HCEC 1CT (cell line): Measurements from ENCODE around the gene MTIF2.
"Not testable (repeated sequence)": the region's sequence is repeated elsewhere in the genome, so short reads cannot be mapped to it uniquely, and the experiment has no call there.

Experiments used
- DNase-seq: peaks from one replicate; pipeline ENCODE4 v3.0.0-alpha.2; 2017

Gene MTIF2

DNA sequence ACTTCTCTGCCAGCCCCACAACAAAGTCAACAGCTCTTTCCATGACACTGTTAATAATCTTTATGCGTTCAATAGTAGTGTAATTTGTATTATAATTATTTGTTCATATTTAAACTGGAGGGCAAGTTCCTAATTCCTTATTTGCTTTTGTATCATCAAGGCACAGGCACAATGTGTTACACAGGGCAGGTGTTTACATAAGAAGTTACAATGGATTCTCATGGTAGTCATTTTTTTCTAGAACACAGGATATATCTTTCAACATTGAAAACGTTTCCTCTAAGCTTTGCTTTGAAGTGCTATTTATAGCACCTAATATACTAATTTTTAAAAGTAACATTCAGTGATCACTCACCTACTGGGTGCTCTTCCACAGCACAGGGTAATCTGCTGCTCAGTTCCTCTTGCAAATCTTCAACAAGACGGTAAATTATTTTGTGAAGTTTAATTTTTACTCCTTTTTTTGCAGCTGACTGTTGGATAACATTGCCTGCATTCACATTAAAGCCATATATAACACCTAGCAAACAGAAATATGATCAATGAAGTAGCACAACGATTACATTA lies 29.3 kb downstream of the MTIF2 start:
- DNase-seq: no peak

DNA sequence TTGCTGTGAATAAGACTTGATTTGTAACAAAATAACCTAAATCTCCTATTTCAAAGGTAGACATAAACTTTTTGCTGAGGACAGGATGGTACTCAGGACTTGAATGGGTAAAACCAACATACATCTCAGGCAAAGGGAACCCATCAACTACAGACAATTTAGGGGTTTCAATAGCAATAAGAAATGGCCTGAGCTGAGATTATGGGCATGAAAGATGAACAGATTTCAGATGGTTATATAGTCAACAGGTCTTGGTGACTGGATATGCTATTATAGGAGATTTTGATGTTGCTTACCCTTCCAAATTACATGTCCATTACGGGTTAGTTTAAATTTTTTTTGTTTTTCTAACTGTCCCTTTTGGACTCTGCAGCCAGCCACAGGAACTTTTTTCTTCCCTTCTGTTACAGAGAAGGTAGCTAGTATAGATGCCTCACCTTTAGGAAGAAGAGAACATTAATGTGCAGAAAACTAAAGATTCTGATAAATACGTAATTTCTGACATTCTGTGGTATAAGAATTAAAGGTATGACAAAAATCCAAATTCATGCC lies 32.0 kb downstream of the MTIF2 start:
- DNase-seq: no peak

DNA sequence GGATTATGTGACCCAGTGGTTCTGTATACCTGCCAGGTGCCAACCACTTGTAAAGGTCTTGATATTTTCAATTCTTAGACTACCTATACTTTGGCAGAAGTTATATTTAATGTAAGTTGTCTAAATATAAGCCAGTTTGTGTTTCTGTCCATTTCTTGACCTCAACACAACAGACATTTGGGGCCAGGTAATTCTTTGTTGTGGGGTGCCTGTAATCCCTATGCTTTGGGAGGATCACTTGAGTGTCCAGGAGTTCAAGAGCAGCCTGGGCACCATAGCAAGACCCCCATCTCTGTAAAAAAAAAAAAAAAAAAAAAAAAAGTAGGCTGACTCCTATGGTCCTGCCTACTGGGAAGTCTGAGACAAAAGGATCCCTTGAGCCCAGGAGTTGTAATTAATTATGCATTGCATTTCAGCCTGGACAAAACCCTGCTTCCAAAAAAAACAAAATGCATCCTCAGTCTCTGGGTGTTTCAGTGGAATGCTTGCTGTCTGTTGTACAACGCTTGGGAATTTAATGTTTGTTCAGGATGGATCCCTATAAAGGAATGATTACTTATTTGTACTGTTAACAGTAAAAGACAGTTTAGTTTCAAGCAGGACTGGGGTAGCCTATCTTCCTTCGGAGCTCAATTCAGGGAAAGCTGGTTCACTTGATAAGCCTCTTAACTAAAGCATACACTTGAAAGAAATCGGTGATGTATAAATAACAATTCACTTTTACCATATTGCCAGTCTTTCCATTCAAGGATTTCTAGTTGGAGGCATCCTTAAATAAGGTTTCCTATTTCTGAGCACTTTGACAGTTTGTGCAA lies 33.1 kb downstream of the MTIF2 start:
- DNase-seq: no peak

DNA sequence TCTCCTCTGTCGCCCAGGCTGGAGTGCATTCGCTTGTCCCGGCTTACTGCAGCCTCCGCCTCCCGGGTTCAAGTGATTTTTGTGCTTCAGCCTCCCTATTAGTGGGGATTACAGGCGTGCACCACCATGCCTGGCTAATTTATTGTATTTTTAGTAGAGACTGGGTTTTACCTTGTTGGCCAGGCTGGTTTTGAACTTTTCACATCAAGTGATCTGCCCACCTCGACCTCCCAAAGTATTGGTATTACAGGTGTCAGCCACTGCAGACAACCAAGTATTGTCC lies 35.4 kb downstream of the MTIF2 start:
- no peak for DNase-seq

DNA sequence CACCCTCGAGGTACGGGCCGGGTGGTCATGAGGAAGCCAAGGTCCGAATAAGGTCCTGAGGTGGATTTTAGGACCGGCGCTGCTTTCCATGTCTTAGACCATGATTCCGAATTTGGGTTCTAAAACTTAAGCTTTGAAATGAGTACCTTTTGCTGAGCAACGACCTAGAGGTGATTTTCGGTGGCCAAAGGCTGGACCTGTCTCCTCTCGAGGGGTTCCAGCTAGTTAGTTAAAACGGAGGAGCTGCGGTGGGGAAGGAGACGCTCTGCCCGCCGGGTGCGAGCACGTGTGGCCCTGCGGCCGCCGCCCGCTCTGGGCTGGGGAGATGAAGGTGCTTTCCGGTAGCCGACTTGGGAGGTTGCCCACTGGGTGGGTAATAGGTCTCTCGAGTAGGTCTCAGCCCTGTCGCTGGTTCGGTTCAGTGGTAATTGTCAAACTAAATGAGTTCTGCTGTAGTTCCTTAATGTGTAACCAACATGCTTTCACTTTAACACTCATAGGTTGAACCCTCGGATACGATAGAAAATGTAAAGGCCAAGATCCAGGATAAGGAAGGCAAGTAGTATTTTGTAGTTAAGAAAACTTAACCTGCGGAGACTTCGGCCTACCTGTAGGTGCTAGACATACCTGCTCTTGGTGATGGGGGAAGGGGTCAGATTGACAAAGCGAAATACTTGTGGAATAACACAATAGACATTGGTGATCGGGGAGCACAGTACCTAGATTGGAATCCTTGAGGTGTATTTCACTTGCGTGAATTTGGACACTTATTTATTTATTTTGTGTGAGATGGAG lies 36.0 kb downstream of the MTIF2 start:
- no peak for DNase-seq

DNA sequence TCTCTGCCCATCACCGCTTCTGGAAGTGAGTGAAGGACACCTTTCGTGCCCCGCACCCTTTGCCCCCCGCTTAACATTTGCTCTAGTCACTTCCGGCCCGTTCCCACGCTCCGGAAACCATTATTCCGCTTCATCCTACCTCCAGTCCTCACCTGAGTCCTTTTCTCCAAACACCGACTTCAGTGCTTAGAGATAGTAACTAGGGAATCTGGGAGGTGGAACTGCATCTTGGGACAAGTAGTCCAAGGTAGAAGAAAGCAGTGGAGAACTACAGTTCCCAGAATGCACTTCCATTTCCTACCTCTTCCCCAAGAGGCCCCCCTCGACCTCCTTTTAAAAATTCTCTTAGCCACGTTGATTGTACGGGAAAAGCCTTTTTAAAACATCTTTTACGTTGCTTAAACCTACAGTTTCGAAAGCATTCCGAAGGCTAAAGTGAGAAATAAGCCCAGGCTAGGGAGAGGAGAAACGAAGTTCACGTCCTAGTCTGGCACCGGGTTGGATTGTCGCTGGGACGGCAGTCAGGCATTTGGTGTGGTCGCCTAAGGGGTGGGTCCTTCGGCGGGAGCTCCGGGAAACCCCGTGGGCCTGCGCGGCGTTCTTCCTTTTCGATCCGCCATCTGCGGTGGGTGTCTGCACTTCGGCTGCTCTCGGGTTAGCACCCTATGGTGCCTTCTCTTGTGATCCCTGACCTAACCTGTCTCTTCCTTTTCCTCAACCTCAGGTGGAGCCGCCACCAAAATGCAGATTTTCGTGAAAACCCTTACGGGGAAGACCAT lies 36.8 kb downstream of the MTIF2 start, which contains the start of the genes CLHC1 and RPS27A:
CLHC1 (minus strand) TSS at position 210 of the 779 bp plus-strand sequence. CDS start 9,882 bp downstream, outside the sequence.
RPS27A (plus strand) TSS at position 605 of the 779 bp plus-strand sequence; CDS start at position 742, 137 bp downstream.
- peak; percentile 98 for DNase-seq

DNA sequence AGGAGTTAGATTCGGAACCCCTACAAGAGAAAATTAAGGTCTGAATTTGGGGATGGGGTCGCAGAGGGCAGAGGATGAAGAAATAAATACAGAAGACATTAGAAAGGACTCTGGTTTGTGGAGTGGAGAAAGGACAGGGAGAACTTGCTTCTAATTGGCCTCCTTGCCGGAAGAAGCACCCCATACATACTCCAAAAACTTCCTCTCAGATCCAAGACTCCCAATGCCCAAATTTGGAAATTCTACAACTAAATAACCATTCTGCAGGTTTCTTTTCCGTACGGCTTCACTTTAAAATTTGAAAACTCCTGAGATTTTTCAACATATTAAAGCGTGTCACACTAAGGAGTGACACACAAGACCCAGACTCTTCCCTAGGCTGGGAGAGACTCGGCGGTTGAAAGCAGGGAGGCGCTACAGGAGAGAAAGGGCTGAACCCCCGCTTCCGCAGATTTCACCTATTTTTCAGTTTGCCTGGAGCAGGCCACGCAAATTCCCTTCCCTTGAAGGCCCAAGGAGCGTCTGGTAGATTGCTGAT lies 37.4 kb downstream of the MTIF2 start:
- DNase-seq: peak; percentile 55

DNA sequence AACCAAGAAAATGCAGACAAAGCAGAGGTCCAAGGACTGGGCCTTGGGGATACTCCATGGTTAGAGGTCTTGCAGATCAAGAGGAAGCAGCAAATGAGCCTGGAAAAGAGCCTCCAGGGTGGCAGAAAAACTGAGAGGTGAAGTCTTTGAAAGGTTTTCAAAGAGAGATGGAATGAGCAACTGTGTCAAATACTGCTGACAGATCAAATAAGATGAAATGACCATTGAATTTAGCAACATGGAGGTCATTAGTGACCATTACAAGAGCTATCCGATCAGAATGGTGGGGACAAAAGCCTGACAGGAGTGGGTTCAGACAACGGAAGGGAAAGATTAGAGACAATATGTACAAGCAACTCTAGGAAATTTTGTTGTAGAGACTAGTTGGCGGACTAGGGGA lies 38.5 kb downstream of the MTIF2 start:
- DNase-seq: no peak

DNA sequence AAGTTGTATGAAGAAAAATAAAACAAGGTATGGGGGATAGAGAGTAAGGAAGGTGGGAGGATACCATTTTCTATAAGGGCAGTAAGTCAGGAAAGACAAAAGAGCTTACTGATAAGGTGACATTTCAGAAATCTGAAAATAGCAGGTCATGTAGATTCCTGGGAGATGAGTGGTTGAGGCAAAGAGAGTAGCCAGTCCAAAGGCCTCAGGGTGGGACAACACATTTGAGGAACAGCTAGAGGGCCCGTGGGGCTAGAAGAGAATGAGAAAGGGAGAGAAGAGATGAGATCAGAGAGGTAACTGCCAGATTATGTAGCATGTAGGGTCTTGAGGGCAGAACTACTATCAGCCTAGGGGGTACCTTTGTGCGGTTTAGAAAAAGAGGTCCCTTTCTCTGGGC lies 39.8 kb downstream of the MTIF2 start:
- DNase-seq: no peak

DNA sequence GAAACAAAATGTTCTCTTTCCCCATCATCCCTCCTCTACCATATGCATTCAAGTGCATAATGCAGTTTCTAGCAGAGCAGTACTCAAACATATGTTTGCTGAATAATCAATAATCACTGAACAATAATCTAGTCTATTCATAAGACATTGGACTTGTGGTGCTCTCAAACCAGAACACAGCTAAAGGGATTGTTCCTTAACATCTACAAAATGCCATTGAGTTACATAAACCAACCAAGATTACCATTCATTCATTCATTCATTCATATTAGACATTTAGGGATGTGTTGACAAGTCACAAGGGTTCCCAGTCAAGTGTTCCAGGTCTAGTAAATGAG lies 40.8 kb downstream of the MTIF2 start:
- DNase-seq: no peak

DNA sequence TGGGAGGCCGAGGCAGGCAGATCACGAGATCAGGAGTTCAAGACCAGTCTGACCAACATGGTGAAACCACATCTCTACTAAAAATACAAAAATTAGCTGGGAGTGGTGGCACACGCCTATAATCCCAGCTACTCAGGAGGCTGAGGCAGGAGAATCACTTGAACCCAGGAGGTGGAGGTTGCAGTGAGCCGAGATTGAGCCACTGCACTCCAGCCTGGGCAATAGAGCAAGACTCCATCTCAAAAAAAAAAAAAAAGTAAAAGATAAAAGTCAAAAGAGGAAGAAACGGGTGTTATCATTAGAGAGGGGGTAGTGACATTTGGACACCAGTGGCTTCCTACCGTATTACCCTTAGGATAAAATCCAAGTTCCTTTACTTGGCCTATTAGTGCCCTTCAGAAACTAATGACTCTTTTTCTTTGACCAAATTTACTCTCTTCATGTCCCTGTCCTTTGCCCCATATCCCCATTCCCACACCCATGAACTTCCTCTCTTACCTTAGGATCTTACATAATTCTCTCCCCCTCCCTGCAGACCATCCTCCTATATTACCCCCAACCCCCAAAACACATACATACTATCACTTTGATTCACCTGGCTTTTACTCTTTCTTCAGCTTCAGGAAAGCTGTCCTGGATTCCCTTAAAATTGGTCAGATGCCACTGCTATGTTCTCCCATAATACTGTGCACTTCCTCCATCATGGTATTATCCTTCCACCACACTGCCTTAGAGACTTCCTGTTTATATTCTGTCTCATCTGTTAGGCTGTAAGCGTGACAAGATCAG lies 41.4 kb downstream of the MTIF2 start:
- DNase-seq: peak; percentile 43

DNA sequence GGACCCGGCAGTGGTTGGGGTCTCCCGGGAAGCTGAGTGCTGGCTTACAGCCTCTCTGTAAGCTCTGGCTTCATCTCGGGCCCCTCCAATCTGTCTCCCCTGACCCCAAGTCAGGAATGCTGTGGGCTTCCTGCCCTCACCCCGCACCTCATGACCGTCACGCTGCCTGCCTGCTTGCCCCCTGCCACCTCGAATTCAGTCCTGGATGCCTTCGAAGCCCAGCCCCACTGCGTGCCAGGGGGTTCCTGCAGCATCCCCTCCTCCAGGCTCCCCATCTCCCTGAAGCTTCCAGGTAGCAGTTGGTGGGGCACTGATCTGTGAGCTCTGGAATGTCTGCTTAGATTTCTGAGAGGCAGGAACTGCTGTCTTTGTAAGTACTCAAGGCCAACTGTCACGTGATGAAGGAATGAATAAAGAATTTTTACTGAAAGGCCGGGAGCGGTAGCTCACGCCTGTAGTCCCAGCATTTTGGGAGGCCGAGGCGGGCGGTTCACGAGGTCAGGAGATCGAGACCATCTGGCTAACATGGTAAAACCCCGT lies 43.5 kb downstream of the MTIF2 start:
- no peak for DNase-seq

DNA sequence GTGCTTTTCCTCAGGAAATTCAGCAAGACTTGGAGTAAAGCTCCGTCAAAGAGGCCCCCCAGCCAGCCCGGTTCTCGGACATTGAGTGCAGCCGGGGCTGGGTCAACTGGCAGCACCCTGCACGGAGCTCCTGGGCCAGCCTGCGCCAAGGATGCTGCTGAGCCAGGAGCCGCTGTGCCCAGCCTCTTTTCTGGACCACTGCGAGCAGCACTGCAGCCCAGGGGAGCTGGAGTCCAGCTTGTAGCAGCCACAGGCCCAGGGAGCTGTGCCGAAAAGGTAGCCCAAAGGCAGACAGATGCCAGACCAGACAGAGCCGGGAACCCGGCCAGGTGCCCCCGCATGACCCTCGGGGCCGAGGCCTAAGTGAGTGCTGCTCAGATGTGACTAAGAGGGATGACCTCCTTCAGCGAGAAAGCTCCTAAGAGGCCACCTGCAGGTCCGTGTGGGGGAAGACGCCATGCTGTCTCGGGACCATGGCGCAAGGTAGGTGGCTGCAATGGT lies 44.2 kb downstream of the MTIF2 start:
- no peak for DNase-seq

DNA sequence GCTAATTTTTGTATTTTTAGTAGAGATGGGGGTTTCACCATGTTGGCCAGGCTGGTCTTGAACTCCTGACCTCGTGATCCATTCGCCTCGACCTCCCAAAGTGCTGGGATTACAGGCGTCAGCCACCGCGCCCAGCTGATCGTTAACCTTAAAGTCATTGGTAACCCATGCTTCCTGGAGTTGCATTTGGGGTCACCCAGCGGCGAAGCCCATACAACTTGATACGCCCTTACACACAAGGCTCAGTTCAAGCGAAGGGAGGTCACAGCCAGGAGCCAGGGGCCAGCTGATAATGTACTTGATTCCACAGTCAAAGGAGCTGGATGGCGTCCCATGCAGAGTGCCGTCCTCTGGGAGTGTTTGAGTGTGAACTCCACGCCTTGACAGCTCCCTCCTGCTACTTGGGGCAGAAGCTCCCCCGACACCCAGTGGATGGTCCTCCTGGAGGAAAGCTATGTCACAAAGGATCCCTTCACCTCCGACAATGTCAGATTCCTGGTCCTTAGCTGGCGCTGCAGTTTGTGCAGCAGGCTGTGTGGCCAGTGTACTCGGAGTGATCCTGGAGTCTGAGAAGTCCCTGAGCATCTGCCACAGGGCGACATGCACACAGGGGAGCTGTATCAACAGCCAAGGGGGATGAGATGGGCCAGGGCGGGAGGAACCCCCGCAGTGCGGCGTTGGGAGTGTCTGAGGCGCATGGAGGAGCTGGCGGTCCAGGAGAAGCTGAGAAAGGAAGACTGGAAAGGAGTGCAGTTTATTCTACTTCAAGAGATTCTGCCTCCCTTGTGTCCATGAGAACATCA lies 44.9 kb downstream of the MTIF2 start:
- no peak for DNase-seq

DNA sequence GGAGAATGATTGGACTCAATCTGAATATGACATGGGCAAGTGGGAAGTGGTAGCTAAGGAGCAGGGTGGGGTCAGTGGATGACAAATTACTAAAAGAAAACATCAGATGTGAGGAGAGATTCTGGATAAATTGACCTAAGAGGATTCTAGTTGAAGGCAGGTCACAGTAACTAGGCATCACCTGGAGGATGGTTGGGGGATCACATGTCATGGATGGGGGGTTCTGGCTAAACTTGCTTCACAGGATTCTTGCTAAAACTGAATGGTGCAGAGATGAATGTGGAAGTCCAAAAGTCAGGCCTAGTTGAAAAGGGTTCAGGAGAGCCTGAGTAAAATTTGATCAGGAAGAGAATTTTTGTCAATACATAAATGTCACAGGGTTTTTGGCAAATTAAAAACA lies 55.2 kb downstream of the MTIF2 start:
- DNase-seq: no peak

DNA sequence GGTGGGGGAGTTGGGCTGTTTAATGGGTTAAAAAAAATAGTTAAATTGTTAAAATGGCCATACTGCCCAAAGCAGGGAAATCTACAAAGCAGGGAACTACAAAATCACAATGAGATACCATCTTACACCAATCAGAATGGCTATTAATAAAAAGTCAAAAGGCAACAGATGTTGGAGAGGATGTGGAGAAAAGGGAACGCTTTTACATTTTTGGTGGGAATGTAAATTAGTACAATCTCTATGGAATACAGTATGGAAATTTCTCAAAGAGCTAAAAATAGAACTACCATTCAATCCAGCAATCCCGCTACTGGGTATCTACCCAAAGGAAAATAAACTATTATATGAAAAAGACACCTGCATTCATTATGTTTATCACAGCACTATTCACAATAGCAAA lies 64.1 kb downstream of the MTIF2 start:
- no peak for DNase-seq

DNA sequence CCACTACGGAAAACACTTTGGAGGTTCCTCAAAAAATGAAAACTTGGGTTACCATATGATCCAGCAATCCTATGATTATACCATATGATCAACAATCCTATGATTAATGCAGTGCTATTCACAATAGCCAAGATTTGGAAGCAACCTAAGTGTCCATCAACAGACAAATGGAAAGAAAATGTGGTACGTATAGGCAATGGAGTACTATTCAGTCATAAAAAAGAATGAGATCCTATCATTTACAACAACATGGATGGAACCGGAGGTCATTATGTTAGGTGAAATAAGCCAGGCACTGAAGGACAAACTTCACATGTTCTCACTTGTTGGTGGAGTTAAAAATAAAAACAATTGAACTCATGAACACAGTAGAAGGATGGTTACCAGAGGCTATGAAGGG lies 64.5 kb downstream of the MTIF2 start:
- no peak for DNase-seq

DNA sequence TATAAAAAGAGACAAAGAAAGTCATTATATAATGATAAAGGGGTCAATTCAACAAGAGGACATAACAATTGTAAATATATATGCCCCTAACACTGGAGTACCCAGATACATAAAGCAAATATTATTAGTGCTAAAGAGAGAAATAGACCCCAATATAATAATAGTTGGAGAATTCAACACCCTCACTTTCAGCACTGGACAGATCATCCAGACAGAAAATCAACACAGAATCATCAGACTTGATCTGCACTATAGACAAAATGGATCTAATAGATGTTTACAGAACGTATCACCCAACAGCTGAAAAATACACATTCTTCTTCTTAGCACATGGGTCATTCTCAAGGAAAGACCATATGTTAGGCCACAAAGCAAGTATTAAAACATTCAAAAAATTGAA lies 68.6 kb downstream of the MTIF2 start:
- DNase-seq: no peak

DNA sequence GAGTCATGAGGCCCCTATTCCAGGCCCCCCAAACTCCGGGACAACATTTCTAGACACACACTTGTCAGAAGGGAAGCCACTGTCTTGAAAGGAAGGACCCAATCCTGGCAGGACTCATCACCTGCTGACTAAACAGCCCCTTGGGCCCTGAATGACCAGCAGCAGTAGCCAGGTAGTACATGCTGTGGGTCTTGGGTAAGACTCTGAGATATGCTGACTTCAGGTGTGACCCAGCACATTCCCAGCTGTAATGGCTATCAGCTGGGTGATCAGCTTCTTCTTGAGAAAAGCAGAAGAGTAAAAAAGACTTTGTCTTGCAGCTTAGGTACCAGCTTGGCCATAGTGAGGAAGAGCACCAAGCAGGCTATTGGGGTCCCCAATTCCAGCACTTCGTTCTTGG lies 72.5 kb downstream of the MTIF2 start:
- no peak for DNase-seq

DNA sequence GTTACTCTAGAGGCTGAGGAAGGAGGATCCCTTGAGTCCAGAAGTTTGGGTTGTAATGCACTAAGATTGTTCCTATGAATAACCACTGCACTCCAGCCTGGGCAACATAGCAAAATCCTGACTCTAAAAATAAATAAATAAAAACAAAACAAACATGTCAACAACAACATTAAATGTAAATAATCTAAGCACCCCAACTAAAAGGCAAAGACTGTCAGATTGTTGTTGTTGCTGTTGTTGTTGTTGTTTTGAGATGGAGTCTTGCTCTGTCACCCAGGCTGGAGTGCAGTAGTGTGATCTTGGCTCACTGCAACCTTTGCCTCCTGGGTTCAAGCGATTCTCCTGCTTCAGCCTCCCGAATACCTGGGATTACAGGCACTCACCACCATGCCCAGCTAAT lies 77.1 kb downstream of the MTIF2 start:
- not testable (repeated sequence) for DNase-seq
